Stimulated activated CD4-positive, alpha-beta T cell treated with anti-CD3 and anti-CD28 coated beads, Interleukin-15, amount 100 ng/mL, for 1 hour (primary cell): Measurements from ENCODE around the gene ZNRF3.
"Not testable (repeated sequence)": the region's sequence is repeated elsewhere in the genome, so short reads cannot be mapped to it uniquely, and the experiment has no call there.

Source experiments
- DNase-seq, 2 donors: peaks; one replicate each; pipeline ENCODE4 v3.0.0-alpha.2; 2020; ENCODE audit warnings: low read depth in 1 of 2, low spot score in 1 of 2

The ZNRF3 gene

GRCh38 chr22:28882878-28883656 lies at the start of gene ZNRF3:
Gene ZNRF3 (plus strand): TSS chr22:28883572. CDS start chr22:28883767, 195 bp downstream.
- peak; percentile 85 to 87 for DNase-seq

- DNase-seq, result no peak
Measured at GRCh38 chr22:28835630-28836189, 47.7 kb upstream of the ZNRF3 start.

GRCh38 chr22:28837640-28838039 lies 45.7 kb upstream of the ZNRF3 start:
- no peak for DNase-seq

- no peak for DNase-seq
Measured at GRCh38 chr22:28838971-28839370, 44.4 kb upstream of the ZNRF3 start.

GRCh38 chr22:28841111-28841510 lies 42.3 kb upstream of the ZNRF3 start:
- no peak for DNase-seq

GRCh38 chr22:28843633-28844032 lies 39.7 kb upstream of the ZNRF3 start:
- DNase-seq, result no peak

GRCh38 chr22:28844277-28844676 lies 39.1 kb upstream of the ZNRF3 start:
- not testable (repeated sequence) for DNase-seq

GRCh38 chr22:28846994-28847393 lies 36.4 kb upstream of the ZNRF3 start:
- DNase-seq, result no peak

GRCh38 chr22:28855355-28856094 lies 27.8 kb upstream of the ZNRF3 start:
- no peak for DNase-seq

- no peak for DNase-seq
Measured at GRCh38 chr22:28856095-28856455, 27.3 kb upstream of the ZNRF3 start.

- DNase-seq, result no peak
Measured at GRCh38 chr22:28857288-28857687, 26.1 kb upstream of the ZNRF3 start.

GRCh38 chr22:28864878-28865596 lies 18.3 kb upstream of the ZNRF3 start:
- no peak for DNase-seq

GRCh38 chr22:28867191-28867590 lies 16.2 kb upstream of the ZNRF3 start:
- DNase-seq, result no peak

GRCh38 chr22:28868389-28868788 lies 15.0 kb upstream of the ZNRF3 start:
- DNase-seq, result not testable (repeated sequence)

- DNase-seq, result no peak
Measured at GRCh38 chr22:28869736-28870135, 13.6 kb upstream of the ZNRF3 start.

- DNase-seq, result no peak
Measured at GRCh38 chr22:28873183-28873963, 10.0 kb upstream of the ZNRF3 start.

GRCh38 chr22:28874061-28874460 lies 9.3 kb upstream of the ZNRF3 start:
- no peak for DNase-seq

GRCh38 chr22:28874811-28875320 lies 8.5 kb upstream of the ZNRF3 start:
- DNase-seq, result no peak

- no peak for DNase-seq
Measured at GRCh38 chr22:28882545-28882877, 861 bp upstream of the ZNRF3 start.

GRCh38 chr22:28883657-28883916 lies 215 bp downstream of the ZNRF3 start:
- no peak for DNase-seq
